DMS 273 treated with DMSO at 0.1 percent for 48 hours (cell line): ENCODE data around the gene CCDC57.

Source experiments
- DNase-seq: peaks from one replicate; lab custom pipeline; 2025; lab: John Stamatoyannopoulos, UW

CCDC57 gene

DNA sequence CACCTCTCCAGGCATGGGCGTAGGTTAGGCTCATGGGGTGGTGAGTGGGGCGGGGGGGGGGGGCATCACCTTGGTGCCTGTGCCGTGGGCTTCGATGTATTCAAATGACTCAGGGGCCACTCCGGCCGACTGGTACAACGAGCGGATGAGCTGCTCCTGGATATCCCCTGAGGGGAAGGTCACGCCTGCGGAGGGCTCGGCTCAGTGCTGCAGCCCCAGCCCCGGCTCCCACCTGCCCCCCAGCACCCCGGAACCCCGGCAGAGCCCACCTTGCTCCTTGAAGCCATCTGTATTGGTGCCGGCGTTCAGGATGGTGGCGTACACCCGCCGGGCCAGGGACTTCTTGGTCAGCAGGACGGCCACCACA is 120.0 kb downstream of the CCDC57 start:
- DNase-seq, result no peak

DNA sequence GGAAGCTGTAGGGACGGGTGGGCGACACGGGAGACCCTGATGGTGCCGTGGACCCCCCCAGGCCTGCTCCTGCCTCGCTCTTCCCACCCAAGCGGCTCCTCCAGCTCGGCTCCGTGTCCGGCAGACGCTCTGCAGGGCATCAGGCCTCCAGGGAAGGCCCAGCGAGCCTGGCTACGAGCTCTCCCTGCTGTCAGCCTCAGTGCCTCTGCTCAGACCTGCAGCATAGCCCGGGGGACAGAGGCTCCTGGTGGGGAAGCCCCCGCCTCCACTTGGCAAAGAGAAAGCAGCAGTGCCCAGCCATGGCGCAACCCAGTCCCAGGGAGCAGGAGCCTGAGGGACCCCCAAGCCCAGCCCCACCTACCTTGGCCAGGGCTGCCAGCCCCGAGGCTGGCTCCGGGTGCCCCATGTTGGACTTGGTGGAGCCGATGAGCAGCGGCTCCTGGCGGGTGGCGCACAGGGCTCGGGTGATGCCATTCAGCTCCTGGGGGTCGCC is 120.5 kb downstream of the CCDC57 start:
- DNase-seq, result no peak

DNA sequence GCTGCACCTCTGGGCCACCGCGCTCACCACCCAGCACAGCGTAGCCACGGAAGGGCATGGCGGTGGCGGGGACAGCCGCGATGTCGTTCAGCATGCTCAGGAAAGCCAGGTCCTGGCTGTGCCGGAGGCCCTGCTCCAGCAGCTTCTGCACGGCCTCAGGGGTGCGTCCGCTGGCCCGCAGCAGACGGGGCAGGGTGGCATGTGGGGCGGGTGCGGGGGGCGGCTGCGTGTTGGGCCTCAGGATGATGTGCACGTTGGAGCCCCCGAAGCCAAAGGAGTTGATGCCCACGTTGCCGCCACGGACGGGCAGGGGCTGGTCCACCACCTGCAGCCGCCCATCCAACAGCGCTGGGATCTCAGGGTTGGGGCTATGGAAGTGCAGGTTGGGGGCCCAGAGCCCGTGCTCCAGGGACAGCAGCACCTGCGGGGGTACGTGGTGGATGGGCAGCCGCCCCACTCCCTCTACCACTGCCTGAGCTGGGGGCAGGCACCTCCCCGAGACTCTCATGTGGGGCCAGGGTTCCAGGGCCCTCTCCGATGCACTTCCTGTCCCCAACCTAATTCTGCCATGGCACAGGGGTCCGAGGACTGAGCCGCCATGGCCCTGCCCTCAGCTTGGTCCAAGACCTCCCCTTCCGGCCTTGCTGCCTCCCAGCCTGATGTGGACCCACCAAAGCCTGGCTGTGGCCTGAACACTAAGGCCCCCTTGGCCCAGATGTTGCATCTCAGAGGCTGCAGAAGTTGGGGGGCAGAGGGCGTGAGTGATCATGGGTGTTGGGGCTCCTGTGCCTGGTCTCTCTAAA is 121.2 kb downstream of the CCDC57 start:
- DNase-seq, result no peak

DNA sequence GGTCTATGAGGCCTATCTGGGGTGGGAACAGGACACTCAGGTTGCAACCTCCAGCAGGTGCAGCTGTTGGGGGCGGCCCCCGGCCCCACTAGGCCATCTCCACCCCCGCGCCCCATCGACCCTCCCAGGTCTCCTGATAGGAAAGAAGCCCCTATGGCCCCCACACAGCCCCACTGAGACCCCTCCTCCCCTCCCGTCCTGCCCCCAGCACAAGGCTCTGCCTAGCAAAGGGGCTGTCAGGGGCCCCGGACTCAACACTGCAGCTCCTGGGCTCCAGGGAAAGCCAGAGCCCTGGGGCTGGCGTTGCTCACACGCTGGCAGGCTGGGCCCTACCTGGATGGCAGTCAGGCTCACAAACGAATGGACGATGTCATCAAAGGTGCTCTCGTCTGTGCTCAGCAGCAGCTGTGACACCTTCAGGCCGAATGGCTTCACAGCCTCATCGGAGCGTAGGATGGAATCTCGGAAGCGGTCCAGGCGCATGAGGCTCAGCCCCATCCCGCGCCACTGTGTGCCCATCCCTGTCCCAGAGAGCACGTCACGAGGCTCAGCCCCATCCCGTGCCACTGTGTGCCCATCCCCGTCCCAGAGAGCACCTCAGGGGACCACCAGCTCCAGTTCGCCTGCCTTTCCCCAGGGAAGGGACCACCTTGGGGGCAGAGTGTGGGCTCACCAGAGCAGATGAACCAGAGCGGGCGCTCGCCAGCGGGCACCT is 121.9 kb downstream of the CCDC57 start:
- no peak for DNase-seq

DNA sequence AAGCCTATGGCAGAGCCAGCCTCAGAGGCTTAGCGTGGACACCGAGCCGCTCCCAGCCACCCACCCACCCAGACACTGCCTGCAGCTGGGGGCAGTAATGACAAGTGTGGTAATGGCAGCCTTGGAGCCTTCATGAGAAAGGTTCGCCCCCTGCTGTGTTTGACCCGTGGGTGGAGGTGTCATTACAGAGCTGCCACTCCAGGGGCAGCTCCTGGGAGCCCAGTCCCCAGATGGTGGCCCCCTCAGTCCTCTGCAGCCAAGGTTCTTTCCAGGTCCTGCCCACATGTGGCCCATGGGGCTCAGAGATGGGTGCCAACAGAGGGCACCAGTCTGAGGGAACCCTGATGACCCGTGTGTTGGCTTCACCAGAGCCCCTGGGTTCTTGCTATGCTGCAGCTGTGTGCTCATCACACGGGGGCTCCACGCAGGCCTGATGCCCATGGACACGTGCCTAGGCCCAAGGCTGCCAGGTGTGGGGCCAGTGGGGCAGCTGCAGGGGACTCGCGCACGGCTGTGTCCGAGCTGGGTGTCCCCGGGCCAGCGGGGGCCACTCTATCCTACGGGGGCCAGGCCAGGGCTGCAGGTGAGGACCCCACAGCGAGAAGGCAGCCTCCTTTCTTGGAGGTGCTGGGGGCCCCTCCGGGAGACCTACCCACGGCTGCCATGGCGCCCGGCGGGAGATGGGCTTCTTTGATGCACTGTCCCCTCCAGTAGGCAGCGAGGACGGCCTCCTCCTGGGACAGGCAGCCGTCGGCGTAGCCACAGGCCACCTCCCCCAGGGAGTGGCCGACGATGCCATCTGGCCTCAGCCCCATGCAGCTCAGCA is 122.7 kb downstream of the CCDC57 start:
- DNase-seq, result no peak

DNA sequence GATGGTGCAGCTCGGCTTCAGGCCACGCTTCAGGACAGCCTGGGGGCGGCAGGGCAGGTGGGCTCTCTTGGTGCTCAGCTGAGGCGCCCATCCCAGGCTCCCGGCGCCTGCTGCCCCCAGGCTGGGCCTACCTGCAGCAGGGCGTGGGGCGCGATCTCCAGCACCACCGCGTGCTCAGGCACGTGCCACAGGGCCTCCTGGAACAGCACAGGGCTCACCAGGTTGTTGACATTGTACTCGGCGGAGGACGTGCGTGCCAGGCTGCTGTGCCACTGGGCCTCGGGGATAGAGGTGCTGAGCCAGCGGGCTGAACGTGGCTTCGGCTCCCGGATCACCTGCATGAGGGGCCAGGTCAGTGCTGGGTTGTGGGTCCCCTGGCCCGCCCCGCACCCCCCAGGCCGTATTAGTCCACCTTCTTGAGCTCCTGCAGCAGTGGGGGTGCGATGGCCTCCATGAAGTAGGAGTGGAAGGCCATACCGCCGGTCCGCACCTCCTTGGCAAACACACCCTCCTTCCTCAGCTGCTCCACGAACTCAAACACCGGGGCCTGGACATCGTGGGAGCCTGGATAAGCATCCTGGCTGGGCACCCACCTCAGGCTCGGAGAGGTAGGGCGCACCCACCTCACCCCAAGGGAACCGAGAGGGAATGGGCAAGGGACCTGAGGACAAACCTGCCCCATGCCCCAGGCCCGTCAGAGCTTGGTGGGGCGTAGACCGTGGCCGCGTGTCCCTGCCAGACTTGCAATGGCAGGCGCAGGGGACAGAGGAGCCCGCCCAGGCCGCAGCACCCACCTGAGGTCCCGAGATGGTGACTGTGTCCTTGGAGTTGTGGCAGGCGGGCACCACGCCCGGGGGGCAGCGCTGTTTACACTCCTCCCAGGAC is 123.6 kb downstream of the CCDC57 start:
- no peak for DNase-seq

DNA sequence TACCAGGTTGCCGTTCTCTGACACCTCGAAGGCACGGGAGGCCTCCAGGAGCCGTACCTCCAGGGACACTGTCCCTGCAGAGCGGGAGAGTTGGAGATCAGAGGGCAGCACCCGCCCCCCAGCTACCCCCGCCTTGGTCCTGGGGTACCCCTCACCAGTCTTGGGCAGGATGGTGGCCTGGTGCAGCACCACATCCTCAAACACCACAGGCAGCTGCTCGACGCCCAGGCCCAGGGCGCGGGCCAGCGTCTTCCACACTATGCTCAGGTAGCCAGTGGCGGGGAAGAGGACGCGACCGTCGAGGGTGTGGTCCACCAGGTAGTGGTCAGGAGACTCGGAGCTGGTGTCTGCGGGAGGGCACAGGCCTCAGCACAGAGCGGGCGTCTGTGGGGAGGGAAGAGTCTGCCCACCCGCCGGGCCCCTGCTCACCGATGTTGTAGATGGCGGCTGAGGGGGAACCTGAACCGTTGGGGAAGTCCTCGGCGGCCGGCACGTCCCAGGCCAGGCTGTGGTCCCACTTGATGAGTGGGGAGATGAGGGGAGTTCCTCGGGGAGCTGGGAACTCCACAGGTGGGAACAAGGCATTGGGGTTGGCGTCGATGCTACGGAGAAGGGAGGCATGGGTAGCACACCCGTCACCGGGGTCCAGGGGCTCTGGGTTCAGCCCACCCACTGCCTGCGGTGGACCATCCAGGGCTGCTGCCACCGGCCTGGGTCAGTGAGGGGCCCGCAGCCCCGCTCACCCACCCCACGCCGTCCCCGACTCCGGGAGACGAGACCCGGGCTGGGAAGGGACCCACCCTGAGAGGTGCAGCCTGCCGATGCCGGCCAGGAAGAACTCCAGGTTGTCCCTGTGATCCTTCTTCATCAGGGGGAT is 124.4 kb downstream of the CCDC57 start:
- no peak for DNase-seq

DNA sequence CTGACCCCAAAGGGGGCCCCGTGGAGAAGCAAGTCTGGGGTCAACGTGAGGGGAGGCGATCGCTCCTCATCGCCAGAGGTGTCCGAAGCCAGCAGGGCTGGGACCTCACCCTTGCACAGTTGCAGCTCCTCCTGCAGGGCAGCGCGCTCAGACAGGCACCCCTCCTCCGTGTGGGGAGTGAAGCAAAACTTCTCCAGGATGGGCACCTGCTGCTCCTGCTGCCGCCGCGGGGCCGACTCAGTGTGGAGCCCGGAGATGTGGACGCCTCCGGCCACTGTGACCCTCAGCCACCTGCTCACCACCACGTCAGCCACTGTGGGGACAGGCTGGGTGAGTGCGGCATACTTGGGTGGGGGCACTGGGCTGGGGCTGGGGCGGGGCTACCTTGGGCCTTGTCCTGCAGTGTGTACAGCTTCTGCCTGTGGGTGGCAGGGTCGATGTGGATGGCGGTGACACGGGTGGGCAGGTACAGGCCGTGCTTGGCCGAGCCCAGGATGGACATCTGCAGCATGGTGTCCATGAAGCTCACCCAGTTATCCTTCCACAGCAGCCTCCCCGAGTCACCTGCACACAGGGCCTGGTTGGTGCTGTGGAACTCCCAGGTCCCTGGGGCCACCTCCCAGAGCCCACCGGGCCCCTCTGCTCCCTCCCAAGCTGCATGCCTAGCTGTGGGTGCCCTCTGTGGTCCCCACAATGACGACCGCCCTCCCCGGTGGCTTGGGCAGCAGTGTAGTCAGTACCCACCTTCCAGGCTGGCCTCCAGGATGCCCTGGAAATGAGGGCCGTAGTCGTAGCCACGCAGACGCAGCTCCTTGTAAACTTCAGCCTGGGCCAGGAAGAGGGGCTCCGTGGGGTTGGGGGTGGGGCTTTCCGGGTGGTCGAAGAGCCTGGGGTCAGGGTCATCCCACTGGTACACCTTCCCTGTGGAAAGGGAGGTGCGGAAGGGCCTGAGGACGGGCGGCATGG is 125.4 kb downstream of the CCDC57 start:
- DNase-seq, result no peak

DNA sequence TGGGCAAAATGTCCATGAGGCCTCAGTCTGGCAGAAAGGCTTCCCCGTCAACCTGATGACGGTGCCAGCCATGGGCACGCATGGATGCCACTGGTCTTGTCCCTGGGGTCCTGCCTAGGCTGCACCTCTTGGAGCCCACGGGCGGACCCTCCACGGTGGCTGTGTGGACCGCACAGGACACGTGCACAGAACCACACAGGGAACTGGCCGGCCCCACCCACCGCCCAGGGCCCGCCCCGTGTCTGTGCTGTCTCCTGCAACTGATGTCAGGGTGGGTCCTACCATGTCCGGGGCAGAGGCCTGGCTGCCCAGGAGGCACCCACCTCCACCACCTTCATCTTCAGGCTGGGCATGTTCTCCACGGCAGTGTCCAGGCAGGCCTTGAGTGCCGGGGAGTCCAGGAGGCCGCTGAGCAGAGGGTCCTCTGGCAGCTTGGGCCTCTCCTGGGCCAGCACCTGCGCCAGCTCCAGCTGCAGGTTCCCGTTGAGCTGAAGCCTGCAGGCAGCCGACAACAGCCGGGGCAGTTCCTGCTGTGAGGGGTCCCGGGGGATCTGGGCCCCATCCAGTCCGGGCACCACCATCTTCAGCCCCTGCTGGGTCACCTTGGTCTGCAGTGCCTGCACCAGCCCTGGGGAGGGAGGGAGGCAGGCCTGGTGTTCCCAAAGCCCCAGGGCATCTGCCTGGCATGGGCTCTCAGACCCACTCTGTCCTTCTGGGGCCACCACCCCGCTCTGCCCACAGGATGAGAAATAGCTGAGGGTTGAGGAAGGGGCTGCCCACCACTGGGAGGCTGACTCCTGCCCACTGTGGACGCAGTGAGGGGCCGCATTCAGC is 126.5 kb downstream of the CCDC57 start:
- no peak for DNase-seq

DNA sequence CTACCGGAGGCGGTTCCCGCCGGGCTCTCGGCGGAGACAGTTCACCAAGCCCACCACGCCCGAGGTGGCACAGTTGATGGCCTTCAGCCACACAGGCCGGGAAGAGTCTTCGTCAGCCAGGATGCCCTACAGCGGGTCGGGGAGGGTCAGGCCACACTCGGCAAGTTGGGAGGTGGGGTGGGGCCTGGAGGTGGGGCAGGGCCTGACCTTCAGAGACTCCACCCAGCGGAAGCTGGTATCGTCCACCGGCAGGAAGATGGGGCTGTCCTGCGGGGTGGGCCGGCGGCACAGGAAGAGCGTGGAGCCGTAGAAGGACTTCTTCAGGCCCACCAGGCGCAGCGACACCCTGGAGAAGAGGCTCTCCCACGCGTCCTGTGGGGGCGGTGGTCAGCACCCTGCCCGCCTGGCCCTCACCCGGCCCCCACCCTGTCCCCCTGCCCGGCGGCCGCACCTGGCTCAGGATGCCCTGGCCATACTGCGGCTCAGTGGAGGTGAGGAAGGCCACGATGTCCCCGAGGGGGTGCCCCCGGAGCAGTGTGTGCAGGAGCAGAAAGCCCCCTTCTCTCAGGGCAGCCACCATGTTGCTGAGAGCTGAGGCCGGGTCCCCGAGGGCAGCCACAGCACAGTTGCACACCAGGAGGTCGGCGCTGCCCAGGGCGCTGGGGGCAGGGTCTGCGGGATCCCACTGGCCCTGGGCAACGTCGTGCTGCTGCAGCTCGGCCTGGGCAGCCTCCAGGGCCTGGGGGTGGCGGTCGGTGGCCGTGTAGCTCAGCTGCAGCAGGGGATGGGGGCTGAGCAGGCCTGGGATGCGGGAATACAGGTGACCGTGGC is 127.4 kb downstream of the CCDC57 start:
- no peak for DNase-seq

DNA sequence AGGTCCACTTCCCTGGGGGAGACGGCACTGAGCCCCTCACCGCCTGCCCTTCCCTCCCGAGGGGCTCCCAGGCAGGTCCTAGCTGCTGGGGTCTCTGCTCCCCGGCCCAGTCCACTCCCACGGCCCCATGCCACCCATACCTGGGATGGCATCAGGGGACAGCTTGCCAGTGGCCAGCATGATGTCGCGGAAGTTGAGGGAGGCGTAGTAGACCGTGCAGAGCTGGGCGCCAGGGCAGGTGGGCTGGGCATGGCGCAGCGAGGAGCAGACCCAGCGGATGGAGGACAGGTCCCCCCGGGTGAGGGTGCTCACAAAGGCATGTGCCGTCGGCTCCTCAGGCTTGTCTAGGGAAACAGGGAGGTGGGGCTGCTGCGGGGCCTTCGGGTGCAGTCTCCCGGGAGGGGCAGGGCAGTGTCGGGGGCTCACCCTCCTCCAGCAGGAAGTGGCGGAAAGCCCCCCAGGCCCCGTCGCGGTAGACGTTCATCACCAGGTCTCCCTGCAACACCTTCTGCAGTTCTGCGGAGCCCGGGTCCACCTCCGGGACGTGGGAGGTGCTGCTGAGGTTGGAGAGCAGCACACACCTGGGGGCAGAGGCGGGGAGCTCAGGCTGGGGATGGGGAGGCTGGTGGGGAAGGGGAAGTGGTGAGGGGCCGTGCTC is 128.1 kb downstream of the CCDC57 start:
- DNase-seq, result no peak

DNA sequence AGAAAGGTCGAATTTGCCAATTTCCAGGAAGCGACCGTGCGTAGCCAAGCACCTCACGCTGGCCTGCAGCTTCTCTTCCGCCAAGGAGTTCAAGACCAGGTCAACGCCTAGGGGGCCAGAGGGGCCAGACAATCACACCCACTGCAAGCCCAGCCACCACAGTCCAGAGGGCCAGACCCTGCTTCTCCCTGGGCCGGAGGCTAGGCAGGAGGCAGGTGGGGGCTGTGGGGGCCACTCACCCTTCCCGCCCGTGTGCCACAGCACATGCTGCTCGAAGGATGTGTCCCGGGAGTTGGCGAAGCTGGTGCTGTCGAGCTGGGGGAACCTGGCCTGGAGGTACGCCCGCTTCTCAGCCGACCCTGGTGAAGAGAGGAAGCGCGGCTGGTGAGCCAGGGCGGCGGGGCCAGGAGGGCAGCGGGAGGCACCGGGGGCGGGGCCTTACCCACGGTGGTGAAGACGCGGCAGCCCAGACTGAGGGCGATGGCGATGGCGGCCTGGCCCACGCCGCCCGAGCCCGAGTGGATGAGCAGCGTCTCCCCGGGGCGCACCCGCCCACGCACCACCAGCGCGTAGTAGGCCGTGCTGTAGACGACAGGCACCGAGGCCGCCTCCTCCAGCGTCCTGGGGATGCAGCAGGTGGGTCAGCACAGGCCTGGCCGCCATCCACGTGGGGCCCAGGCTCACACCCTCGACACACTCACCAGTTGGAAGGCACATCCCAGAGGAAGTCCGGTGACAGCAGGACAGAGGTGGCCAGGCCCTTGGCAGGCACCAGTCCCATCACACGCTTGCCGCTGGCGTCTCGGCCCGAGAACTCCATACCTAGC is 128.9 kb downstream of the CCDC57 start:
- DNase-seq, result no peak

DNA sequence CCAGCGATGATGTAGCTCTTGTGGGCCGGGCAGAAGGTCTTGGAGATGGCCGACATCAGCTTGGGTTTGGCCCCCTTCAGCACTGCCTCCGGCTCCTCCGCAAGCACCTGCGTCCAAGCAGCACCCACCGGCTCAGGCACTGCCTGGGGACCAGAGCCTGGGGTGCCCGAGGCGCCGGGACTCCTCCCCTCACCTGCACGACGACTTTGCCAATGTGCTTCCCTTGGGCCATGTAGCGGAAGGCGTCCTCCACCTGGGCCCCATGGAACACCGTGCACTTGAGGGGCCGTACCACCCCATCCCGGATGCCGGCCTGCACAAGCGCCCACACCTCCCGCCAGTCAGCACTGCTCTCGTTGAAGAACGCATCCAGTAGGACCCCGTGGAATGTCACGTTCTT is 129.6 kb downstream of the CCDC57 start:
- DNase-seq, result no peak

DNA sequence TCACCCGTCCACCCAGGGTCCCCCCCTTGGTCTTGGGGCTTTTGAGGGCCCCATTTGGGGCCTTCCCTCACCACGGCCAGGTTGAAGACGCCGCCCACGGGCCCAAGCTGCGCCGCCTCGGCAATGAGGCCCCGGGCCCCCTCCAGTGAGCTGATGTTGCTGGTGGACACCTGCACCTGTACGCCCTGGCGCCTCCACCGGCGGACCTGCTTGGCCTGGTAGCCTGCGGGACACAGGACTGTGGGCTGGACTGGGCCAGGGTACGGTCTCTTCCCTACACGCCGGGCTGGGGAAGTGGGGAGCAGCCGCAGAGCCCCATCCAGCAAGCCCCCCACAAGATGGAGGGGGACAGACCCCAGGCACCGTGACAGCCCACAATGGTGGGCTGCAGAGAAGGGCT is 130.2 kb downstream of the CCDC57 start:
- DNase-seq, result no peak

DNA sequence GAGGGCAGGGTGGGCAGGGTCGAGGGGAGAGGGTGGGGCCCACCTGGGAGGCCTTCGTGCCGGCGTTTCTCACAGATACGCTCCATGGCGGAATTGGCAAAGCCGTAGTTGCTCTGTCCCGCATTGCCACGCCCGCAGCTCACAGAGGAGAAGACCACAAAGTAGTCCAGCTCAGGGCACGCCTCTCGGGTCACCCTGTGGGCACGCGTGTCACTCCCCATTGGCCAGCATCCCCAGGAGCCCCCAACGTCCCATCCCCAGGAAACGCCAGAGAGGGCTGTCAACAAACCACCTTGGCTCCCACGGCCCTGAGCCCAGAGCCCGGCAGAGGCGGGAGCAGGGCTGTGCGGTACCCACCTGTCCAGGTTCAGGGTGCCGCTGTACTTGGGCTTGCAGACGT is 130.7 kb downstream of the CCDC57 start:
- DNase-seq, result no peak

DNA sequence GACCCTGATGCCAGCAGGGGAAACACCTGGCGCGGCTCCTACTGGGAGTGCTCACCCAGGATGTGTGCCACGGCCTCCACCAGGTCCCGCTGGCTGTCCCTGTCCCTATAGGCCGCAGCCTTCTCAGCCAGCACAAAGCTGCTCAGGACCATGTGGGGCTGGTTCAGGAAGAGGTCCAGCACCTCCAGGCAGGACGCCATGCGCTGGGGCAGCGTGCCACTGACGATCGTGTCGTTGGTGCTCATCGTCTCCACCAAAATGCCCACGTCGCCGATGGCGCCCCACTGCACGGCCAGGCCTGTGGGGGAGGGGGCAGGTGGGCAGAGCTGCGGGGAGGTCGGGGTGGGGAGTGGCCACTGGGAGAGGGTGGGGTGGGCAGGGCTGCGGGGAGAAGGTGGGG is 131.1 kb downstream of the CCDC57 start:
- no peak for DNase-seq
